Measurements from ENCODE around the gene FGF5.
"Not testable (repeated sequence)": the region's sequence is repeated elsewhere in the genome, so short reads cannot be mapped to it uniquely, and the experiment has no call there.

The FGF5 gene

GRCh38 chr4:80255329-80256095, 11.0 kb upstream of the FGF5 start:
- no peak for DNase-seq

GRCh38 chr4:80257851-80258250, 8.6 kb upstream of the FGF5 start:
- DNase-seq = no peak

- no peak for DNase-seq
Observed at GRCh38 chr4:80259012-80259411, 7.5 kb upstream of the FGF5 start.

- no peak for DNase-seq
Observed at GRCh38 chr4:80259817-80260216, 6.6 kb upstream of the FGF5 start.

GRCh38 chr4:80261989-80262600, 4.4 kb upstream of the FGF5 start:
- no peak for DNase-seq

- DNase-seq = no peak
Observed at GRCh38 chr4:80263541-80264351, 2.7 kb upstream of the FGF5 start.

GRCh38 chr4:80264352-80264647, 2.2 kb upstream of the FGF5 start:
- no peak for DNase-seq

GRCh38 chr4:80264825-80265224, 1.6 kb upstream of the FGF5 start:
- no peak for DNase-seq

GRCh38 chr4:80265571-80266252, 752 bp upstream of the FGF5 start:
- DNase-seq = no peak

- DNase-seq = no peak
Observed at GRCh38 chr4:80266902-80267380, 477 bp downstream of the FGF5 start.

- no peak for DNase-seq
Observed at GRCh38 chr4:80268081-80268823, 1.8 kb downstream of the FGF5 start.

- DNase-seq = no peak
Observed at GRCh38 chr4:80268936-80269335, 2.5 kb downstream of the FGF5 start.

- DNase-seq = no peak
Observed at GRCh38 chr4:80270321-80270720, 3.9 kb downstream of the FGF5 start.

GRCh38 chr4:80270868-80271267, 4.4 kb downstream of the FGF5 start:
- no peak for DNase-seq

- DNase-seq = no peak
Observed at GRCh38 chr4:80271801-80272200, 5.3 kb downstream of the FGF5 start.

- DNase-seq = no peak
Observed at GRCh38 chr4:80276931-80277330, 10.5 kb downstream of the FGF5 start.

GRCh38 chr4:80279751-80280150, 13.3 kb downstream of the FGF5 start:
- no peak for DNase-seq

- DNase-seq = no peak
Observed at GRCh38 chr4:80286451-80286850, 20.0 kb downstream of the FGF5 start.

- not testable (repeated sequence) for DNase-seq
Observed at GRCh38 chr4:80290665-80291064, 24.2 kb downstream of the FGF5 start.

GRCh38 chr4:80294206-80294605, 27.7 kb downstream of the FGF5 start:
- DNase-seq = no peak

GRCh38 chr4:80295336-80295735, 28.9 kb downstream of the FGF5 start:
- DNase-seq = no peak

GRCh38 chr4:80295826-80296225, 29.4 kb downstream of the FGF5 start:
- DNase-seq = no peak

- no peak for DNase-seq
Observed at GRCh38 chr4:80301884-80302283, 35.4 kb downstream of the FGF5 start.
